GM21390 (cell line): ENCODE results near the gene TDP2.
A peak's percentile ranks its signal among the peaks of the same experiment; 100 is the strongest.

Experiments
- ATAC-seq: cut with Tn5 transposase; IDR thresholded peaks from one replicate; pipeline ENCODE4 v1.9.1; 2021; ENCODE audit not compliant: unreplicated experiment

Gene TDP2

GRCh38 chr6:24666641-24667377, at the start of gene TDP2, which contains the start of gene ACOT13:
TSS of gene TDP2 (minus strand) at chr6:24666899. CDS start at chr6:24666862, 37 bp downstream.
TSS of gene ACOT13 (plus strand) at chr6:24667077. CDS start at chr6:24667264, 187 bp downstream.
- peak; percentile 92 for ATAC-seq

- ATAC-seq = no peak
These were observed 44.0 kb upstream of the TDP2 start for GRCh38 chr6:24710519-24711303.

DNA sequence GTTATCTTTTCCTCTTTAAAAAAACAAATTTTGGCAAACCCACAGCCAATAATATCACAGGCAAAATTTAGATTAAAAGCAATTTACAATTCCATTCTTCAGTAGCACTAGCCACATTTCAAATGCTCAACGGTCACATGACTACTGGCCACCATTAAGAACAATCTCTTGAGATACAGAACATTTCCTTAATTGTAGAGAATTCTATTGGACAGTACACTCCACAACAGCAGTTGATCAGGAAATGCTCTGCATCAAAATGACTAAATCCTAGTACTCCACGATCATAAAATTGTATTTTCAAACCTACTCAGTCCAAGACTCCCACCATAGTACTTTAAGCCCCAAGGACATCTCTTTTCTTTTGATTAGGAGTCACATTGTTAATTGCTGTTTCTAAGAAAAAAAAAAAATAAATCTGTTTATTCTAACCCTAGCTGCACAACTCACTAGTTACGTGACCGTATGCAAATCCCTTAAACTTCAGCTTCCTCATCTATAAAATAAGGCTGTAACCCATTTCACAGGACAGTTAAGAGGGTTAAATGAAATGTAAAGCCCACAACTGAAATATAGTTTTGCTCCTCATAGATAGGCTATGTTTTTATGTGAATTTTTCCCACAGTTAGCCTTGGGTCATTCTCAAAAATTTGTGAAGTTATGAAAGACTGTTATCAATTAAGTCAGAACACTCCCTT, 42.5 kb upstream of the TDP2 start:
- ATAC-seq = no peak

DNA sequence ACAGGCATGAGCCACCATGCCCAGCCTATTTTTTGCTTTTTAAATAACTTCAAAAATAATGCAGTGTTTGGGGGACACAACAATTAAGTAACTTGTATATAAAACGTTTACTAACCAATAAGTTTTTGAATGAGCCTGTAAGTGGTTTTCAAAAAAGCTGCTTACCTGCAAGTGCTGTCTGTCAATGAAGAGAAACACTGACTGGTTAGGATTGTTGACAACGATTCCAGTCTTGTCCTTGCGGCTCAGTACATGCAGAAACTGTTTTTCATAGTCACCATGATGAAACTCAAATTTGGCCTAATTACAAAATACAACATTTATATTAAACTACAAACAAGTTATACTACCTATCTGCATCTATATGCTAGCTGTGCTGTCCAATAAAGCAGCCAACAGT, 41.9 kb upstream of the TDP2 start:
- no peak for ATAC-seq

- no peak for ATAC-seq
These were observed 37.8 kb upstream of the TDP2 start for GRCh38 chr6:24704468-24704867.

DNA sequence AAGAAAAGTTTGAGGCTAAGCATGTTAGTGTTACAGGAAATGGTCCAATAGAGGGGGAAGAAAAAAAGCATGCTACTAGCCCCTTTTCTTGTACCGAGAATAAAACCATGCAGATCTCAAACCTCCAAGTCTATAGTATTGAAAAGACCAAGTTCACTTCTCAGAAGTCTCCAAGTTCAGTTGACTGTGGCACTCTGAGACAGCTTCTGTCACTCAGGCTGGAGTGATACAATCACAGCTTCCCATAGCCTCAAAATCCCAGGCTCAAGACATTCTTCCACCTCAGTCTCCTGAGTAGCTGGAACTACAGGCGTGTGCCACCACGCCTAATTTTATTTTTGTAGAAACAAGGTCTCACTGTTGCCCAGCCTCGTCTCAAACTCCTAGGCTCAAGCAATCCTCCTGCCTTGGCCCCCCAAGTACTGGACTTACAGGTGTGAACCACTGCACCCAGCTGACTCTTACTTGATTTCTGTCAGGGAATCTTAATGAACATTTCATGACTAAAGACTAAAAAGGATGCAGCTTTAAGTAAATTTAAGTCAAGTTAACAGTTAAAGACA, 36.1 kb upstream of the TDP2 start:
- no peak for ATAC-seq

- no peak for ATAC-seq
These were observed 33.0 kb upstream of the TDP2 start for GRCh38 chr6:24699521-24700359.

DNA sequence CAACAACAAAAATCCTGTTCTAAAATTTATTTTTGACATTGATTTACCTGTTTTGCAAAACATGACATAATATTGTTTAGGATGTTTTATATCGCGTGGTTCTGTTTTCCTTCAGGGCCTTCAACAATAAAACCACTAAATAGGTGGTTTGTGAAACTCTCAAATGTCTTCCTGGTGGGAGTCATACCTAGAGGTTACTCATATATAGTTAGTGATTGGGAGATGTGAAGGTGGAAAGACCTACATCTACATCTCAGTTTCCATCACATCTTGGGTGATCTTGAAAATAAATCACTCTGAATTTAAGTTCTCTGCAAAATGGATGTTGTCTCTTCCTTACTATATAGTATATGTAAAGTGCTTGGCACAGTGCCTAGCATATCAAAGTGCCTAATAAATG, 29.4 kb upstream of the TDP2 start:
- no peak for ATAC-seq

DNA sequence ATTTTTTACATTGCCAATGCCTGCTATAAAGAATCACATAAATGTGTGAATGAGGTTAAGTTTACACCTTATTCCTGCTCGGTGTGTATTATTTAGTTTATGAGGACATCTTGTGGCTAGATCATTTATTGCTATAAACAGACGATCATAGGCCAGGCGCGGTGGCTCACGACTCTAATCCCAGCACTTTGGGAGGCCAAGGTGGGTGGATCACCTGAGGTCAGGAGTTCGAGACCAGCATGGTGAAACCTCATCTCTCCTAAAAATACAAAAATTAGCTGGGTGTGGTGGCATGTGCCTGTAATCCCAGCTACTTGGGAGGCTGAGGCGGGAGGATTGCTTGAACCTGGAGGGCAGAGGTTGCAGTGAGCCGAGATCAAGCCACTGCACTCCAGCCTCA, 28.9 kb upstream of the TDP2 start:
- ATAC-seq = peak; percentile 48

GRCh38 chr6:24694198-24694597, 27.5 kb upstream of the TDP2 start:
- no peak for ATAC-seq

GRCh38 chr6:24692848-24693592, 26.3 kb upstream of the TDP2 start:
- no peak for ATAC-seq

GRCh38 chr6:24692415-24692814, 25.7 kb upstream of the TDP2 start:
- no peak for ATAC-seq

- no peak for ATAC-seq
These were observed 25.3 kb upstream of the TDP2 start for GRCh38 chr6:24692003-24692402.

DNA sequence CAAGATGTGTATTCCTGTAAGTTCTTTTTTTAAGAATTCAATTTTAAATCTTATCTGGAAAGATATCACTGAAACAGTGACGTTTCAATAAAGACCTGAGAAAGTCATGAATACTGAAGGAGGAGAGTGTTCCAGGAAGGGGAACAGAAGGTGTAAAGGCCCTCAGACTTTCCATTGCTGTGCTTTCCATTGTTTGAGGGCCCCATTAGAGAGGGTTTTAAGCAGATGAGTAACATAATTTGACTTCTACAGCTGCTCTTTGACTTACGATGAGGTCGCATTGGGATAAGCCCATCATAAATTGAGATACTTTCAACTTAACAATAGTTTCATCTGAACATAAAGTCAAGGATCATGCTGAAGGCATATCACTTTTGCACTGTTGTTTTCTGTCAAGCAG, 24.9 kb upstream of the TDP2 start:
- ATAC-seq = no peak

- ATAC-seq = no peak
These were observed 23.9 kb upstream of the TDP2 start for GRCh38 chr6:24690593-24690992.

- ATAC-seq = no peak
These were observed 23.3 kb upstream of the TDP2 start for GRCh38 chr6:24689964-24690363.

DNA sequence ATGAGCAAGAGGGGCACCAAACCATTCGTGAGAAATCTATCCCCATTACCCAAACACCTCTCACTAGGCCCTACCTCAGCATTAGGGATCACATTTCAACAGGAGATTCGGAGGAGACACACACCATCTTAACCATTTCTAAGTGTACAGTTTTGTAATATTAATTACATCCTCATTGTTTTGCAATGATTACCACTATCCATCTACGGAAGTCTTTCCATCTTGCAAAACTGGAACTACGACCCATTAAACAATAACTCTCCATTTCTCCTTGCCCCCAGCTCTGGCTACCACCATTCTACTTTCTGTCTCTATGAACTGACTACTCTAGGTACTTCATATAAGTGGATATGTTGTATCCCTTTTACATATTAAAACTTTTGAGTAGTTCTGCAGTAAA, 20.2 kb upstream of the TDP2 start:
- ATAC-seq = no peak

GRCh38 chr6:24686408-24686807, 19.7 kb upstream of the TDP2 start:
- no peak for ATAC-seq

DNA sequence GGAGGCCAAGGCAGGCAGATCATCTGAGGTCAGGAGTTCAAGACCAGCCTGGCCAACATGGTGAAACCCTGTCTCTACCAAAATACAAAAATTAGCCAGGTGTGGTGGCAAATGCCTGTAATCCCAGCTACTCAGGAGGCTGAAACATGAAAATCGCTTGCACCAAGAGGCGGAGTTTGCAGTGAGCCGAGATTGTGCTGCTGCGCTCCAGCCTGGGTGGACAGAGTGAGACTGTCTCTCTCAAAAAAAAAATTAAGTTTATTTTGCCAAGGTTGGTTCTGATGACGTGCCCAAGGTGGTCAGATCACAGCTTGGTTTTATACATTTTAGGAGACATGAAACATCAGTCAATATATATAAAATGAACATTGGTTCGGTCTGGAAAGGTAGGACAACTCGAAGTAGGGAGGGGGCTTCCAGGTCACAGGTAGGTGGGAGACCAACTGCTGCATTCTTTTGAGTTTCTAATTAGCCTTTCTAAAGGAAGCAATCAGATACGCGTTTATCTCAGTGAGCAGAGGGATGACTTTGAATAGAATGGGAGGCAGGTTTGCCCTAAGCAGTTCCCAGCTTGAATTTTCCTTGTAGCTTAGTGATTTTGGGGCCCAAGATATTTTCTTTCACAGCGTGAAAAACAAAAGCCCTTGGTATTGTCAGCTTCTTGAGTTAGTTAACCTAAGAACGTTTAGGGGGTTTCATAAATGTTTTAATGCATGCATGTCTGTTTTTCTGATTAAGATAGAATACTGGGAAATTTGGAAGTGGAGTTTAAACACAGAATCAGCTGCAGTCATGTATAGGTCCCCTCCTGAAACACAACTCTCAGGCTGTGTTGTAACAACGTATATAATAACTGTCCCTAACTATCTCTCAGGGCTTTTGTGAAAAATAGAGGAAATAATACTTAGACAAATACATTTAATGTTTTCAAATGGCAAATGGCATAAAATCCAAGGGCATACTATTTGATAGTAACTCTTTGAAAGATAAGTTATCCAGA, 16.9 kb upstream of the TDP2 start:
- ATAC-seq = no peak
